MCF 10A (cell line): ENCODE measurements around the gene TRMT61A. TPM values are rescaled to one million over a fixed set of nuclear protein-coding genes. Genes with fewer than 3 reads are reported as not detected.

Experiments
- BruUV-seq: library from RNA; stranded (reverse); fragments of 400-500 nt; replicated peaks from 2 replicates; lab custom pipeline; 2021; lab: Mats Ljungman, UMichigan
- CTCF ChIA-PET: fragments of 300-600 bp; sonication (Branson Sonifier 250); formaldehyde crosslinking; extraction: SDS; loops from one replicate; lab custom pipeline; 2021; ENCODE audit warnings: antibody characterized with exemption, inconsistent platforms; lab: Yijun Ruan, JAX
- POLR2A ChIA-PET: fragments of 300-600, 350-650 bp; sonication (Branson Sonifier 250); formaldehyde crosslinking; extraction: SDS; loops from one replicate; lab custom pipeline; 2020; ENCODE audit warnings: antibody characterized with exemption, inconsistent platforms; lab: Yijun Ruan, JAX
- DNase-seq: peaks from one replicate; pipeline ENCODE4 v3.0.0-alpha.2; 2018; ENCODE audit not compliant: unreplicated experiment
- H3K27ac Mint-ChIP-seq: one replicate; pipeline ENCODE4 v1.8.0; 2022; ENCODE audit warnings: mild to moderate bottlenecking, low read depth, mixed read lengths; ENCODE audit not compliant: unreplicated experiment
- H3K27me3 Mint-ChIP-seq: one replicate; pipeline ENCODE4 v1.8.0; 2022; ENCODE audit warnings: mixed read lengths; ENCODE audit not compliant: insufficient read depth, unreplicated experiment
- H3K36me3 Mint-ChIP-seq: one replicate; pipeline ENCODE4 v1.8.0; 2022; ENCODE audit warnings: mild to moderate bottlenecking, moderate library complexity, mixed read lengths; ENCODE audit not compliant: insufficient read depth, unreplicated experiment
- H3K4me1 Mint-ChIP-seq: one replicate; pipeline ENCODE4 v1.8.0; 2022; ENCODE audit warnings: mixed read lengths; ENCODE audit not compliant: insufficient read depth, unreplicated experiment
- H3K4me3 Mint-ChIP-seq: one replicate; pipeline ENCODE4 v1.8.0; 2022; ENCODE audit warnings: mild to moderate bottlenecking, moderate library complexity, mixed read lengths; ENCODE audit not compliant: unreplicated experiment
- H3K9me3 Mint-ChIP-seq: one replicate; pipeline ENCODE4 v1.8.0; 2022; ENCODE audit warnings: mixed read lengths; ENCODE audit not compliant: unreplicated experiment
- intact Hi-C: fragments of 100-400 bp; cut with micrococcal nuclease; formaldehyde crosslinking; loops from 2 replicates; pipeline ENCODE4 v1.14.1; 2022
- total RNA-seq: library from RNA; stranded (reverse); gene quantifications from 2 replicates; pipeline ENCODE4 v1.2.3, GENCODE V29; 2022
- TF ChIP-seq, protein P1 (sequence below): fragments of 200-600 bp; IDR thresholded peaks from one replicate; pipeline ENCODE4 v1.8.0; 2022; ENCODE audit warnings: antibody characterized with exemption, mild to moderate bottlenecking; ENCODE audit not compliant: unreplicated experiment

Gene TRMT61A
- total RNA-seq, 1 experiment from 2014 or later: 15.8 TPM

DNA sequence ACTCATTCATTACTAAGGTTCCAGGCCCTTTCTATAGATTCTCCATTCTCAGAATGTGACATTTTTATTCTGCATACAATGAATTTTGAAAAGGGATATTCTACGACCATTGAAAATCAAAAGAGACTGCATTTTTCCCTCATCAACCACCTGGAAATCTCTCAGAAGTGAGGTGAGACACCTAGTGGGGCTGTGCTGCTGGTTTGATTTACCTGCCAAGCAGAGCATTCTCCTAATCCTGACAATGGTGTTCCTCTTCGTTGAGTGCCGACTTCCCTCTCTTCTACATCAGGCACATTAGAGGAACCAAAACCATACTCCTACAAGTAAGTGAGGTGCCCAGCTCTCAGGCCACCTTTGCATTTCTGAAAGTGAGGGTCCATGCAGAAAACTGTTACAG is 21.2 kb upstream of the TRMT61A start:
- no peak overlapping the region for H3K27ac Mint-ChIP-seq
- H3K4me1 Mint-ChIP-seq: peaks cover 6% of the 10 kb centered on the region
- DNase-seq: no peak
- ChIA-PET CTCF (interaction anchor here (0.9 to 2.2 kb wide), 2 partner anchors 11 to 118 kb away, joined by 3 to 10 read pairs; no protein-coding TSS in a partner anchor), POLR2A (no interaction called here)
- intact Hi-C loops: no loop called here
- TF ChIP-seq, protein P1, sequence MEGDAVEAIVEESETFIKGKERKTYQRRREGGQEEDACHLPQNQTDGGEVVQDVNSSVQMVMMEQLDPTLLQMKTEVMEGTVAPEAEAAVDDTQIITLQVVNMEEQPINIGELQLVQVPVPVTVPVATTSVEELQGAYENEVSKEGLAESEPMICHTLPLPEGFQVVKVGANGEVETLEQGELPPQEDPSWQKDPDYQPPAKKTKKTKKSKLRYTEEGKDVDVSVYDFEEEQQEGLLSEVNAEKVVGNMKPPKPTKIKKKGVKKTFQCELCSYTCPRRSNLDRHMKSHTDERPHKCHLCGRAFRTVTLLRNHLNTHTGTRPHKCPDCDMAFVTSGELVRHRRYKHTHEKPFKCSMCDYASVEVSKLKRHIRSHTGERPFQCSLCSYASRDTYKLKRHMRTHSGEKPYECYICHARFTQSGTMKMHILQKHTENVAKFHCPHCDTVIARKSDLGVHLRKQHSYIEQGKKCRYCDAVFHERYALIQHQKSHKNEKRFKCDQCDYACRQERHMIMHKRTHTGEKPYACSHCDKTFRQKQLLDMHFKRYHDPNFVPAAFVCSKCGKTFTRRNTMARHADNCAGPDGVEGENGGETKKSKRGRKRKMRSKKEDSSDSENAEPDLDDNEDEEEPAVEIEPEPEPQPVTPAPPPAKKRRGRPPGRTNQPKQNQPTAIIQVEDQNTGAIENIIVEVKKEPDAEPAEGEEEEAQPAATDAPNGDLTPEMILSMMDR: no peak
- H3K36me3 Mint-ChIP-seq: peaks cover 89% of the 10 kb centered on the region
- no peak overlapping the region for H3K4me3 Mint-ChIP-seq
- BruUV-seq: no TSS peak
- no peaks in the 10 kb centered on the region for H3K9me3 Mint-ChIP-seq
- H3K27me3 Mint-ChIP-seq: no peaks in the 10 kb centered on the region

DNA sequence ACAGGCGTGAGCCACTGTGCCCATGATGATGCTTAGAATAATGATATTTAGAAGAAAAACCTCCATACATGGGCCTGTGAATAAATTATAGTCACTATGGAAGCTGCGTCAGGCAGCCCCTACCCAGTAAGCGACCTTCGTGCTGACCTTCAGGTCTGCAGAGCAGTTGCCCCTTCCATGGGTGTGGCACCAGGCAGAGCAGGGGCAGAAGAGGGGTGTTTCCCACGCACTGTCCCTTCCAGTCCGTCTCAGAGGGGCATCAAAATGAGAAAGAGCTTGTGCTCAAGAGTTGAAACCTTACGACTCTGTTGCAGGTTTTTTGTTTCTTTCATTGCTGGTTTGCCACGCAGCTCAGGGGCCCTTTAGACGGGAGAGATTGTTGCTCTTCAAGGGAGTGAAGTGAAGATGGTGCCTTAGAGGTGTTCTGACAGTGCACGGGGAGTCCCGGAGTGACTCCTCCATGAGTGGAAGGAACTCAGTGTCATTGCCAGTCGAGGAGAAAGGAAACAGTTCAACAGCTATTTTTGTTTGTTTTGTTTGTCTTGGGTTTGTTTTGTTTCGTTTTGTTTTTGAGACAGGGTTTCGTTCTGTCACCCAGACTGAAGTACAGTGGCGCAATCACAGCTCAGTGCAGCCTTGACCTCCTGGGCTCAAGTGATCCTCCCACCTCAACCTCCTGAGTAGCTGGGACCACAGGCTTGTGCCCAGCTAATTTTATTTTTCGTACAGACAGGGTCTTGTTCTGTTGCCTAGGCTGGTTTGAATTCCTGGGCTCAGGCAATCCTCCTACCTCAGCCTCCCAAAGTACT is 20.3 kb upstream of the TRMT61A start:
- peaks cover 79% of the 10 kb centered on the region for H3K36me3 Mint-ChIP-seq
- H3K27ac Mint-ChIP-seq: no peak overlapping the region

DNA sequence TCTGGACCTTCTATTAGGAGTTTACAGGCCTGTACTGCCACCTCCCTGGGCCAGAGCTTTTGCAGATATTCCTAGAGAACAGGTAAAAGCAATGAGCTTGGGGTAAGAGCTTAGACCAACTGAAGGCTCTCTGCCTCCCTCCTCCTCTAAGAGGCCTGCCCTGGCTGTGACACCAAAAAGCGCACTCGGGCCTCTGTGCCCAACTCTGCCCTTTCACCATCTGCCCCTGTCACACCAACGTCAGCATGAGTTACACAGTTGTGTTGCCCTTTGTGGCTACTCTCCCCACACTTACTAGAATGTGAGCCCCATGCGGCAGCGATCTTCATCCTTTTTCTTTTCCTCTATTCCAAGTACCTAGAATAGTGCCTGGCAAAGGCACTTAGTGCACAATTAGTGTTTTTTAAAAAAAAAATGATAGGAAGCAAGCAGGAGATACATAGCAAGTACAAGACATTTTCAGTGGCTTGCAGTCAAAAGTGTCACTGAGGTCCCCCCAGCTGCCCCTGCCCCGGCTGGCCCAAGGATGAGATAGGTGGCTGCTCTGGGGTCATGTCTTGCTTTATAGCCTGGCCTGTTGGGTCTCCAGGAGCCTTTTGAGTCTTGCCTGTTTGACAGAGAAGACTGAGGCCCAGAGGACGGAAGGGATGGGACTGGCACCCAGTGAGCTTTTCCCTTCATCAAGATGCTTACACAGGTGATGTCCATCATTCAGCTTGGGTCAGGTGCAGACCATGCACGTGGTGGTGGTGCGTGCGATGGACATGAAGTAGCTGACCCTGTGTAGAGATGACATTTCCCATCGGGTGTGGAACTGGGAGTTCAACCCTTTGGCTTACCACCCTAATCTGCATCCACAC is 18.9 kb upstream of the TRMT61A start:
- no peak for DNase-seq
- ChIA-PET CTCF (interaction anchor here (0.6 to 2.4 kb wide), 10 partner anchors 8 to 622 kb away, joined by 3 to 14 read pairs (median 3); no protein-coding TSS in a partner anchor), POLR2A (interaction anchor here (0.6 to 1.1 kb wide), 2 partner anchors 9 to 14 kb away, joined by 3 read pairs; no protein-coding TSS in a partner anchor)
- H3K4me3 Mint-ChIP-seq: no peak overlapping the region
- H3K27me3 Mint-ChIP-seq: no peaks in the 10 kb centered on the region
- no peaks in the 10 kb centered on the region for H3K9me3 Mint-ChIP-seq
- intact Hi-C loops: no loop called here
- H3K4me1 Mint-ChIP-seq: peaks cover 19% of the 10 kb centered on the region
- peaks cover 70% of the 10 kb centered on the region for H3K36me3 Mint-ChIP-seq
- TF ChIP-seq, protein P1: no peak
- H3K27ac Mint-ChIP-seq: peak overlapping the region; percentile 49
- BruUV-seq: no TSS peak

More for the DNA sequence above, 20.3 kb upstream of the TRMT61A start:
- CTCF ChIA-PET: interaction anchor here (0.7 to 2.2 kb wide), 6 partner anchors 10 to 52 kb away, joined by 3 to 10 read pairs (median 3); no protein-coding TSS in a partner anchor
- Mint-ChIP-seq H3K4me3 (no peak overlapping the region), H3K9me3 (no peaks in the 10 kb centered on the region), H3K27me3 (no peaks in the 10 kb centered on the region), H3K4me1 (peaks cover 16% of the 10 kb centered on the region)
- no peak for DNase-seq
- POLR2A ChIA-PET: interaction anchor here (0.6 kb wide), 1 partner anchor 22 kb away, joined by 3 read pairs; no protein-coding TSS in a partner anchor
- TF ChIP-seq, protein P1: no peak
- intact Hi-C loops: no loop called here
- BruUV-seq: no TSS peak
